ENCODE data around the gene OGFOD3.

OGFOD3 gene

GRCh38 chr17:82446124-82446523, 27.7 kb upstream of the OGFOD3 start:
- DNase-seq: no peak

GRCh38 chr17:82445542-82445941, 27.2 kb upstream of the OGFOD3 start:
- no peak for DNase-seq

- DNase-seq: no peak
Measured at GRCh38 chr17:82444941-82445521, 26.6 kb upstream of the OGFOD3 start.

- no peak for DNase-seq
Measured at GRCh38 chr17:82444284-82444893, 26.0 kb upstream of the OGFOD3 start.

GRCh38 chr17:82443465-82444283, 25.3 kb upstream of the OGFOD3 start:
- no peak for DNase-seq

GRCh38 chr17:82442643-82443464, 24.5 kb upstream of the OGFOD3 start:
- DNase-seq: no peak

- DNase-seq: no peak
Measured at GRCh38 chr17:82441691-82442487, 23.5 kb upstream of the OGFOD3 start.

- no peak for DNase-seq
Measured at GRCh38 chr17:82440991-82441627, 22.7 kb upstream of the OGFOD3 start.

- no peak for DNase-seq
Measured at GRCh38 chr17:82440469-82440981, 22.1 kb upstream of the OGFOD3 start.

- no peak for DNase-seq
Measured at GRCh38 chr17:82439829-82440365, 21.5 kb upstream of the OGFOD3 start.

- DNase-seq: no peak
Measured at GRCh38 chr17:82439194-82439828, 20.9 kb upstream of the OGFOD3 start.

GRCh38 chr17:82438401-82439193, 20.2 kb upstream of the OGFOD3 start:
- no peak for DNase-seq

- DNase-seq: no peak
Measured at GRCh38 chr17:82437325-82437668, 18.9 kb upstream of the OGFOD3 start.

GRCh38 chr17:82436601-82437324, 18.4 kb upstream of the OGFOD3 start:
- no peak for DNase-seq

- DNase-seq: no peak
Measured at GRCh38 chr17:82435601-82436583, 17.5 kb upstream of the OGFOD3 start.

GRCh38 chr17:82435103-82435502, 16.7 kb upstream of the OGFOD3 start:
- DNase-seq: no peak

GRCh38 chr17:82434216-82434565, 15.8 kb upstream of the OGFOD3 start:
- no peak for DNase-seq

- no peak for DNase-seq
Measured at GRCh38 chr17:82433560-82434215, 15.3 kb upstream of the OGFOD3 start.

All from T1000 (cell line).